22Rv1 (cell line): ENCODE results near the gene MORN1.

Experiments used
- ZFX ChIP-seq: fragments of 450-650 bp; IDR thresholded peaks from 2 replicates; pipeline ENCODE4 v1.6.1; 2017; ENCODE audit warnings: antibody characterized with exemption, borderline replicate concordance
- TF ChIP-seq, protein P1 (sequence below): fragments of 450-650 bp; IDR thresholded peaks from 2 replicates; pipeline ENCODE4 v1.5.1; 2017; ENCODE audit warnings: mild to moderate bottlenecking

DNA sequence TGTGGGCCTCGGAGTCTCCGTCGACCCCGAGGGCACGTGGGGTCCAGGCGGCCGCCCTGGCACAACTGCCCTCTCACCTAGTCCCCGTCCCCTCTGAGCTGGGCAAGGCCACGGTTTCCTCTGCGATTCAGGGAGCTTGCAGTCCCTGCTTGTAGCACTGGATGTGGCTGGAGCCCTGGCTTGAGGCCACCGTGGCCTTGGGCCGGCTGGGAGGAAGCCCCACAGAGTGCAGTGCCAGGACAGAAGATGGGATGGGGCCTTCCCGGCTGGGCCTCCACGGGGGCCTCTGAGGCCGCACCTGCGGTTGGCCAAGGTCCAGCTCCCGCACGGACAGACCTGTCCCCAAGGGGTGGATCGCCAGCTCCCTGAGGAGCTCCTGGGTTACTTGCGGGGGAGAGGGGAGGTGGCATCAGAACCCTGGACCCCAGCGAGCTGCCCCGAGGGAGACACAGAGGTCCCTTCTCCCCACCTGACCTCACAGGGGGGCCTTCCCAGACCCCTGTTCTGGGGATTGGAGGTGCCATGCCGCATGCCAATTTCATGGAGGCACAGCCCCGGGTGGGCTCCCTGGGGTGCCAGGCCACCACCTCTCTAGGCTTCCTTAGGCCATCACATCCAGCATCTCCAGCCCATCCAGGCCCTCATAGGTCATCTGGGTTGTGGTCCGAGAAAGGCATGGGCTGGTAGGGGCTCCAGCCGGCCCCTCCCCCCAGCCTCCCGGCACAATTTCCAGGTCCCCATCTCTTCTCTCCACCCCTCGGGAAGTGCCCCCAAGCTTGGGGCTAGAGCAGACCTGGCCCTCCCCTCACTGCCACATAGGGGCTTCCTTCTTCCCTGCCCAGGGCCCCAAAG, 80.8 kb downstream of the MORN1 start:
- TF ChIP-seq, protein P1, sequence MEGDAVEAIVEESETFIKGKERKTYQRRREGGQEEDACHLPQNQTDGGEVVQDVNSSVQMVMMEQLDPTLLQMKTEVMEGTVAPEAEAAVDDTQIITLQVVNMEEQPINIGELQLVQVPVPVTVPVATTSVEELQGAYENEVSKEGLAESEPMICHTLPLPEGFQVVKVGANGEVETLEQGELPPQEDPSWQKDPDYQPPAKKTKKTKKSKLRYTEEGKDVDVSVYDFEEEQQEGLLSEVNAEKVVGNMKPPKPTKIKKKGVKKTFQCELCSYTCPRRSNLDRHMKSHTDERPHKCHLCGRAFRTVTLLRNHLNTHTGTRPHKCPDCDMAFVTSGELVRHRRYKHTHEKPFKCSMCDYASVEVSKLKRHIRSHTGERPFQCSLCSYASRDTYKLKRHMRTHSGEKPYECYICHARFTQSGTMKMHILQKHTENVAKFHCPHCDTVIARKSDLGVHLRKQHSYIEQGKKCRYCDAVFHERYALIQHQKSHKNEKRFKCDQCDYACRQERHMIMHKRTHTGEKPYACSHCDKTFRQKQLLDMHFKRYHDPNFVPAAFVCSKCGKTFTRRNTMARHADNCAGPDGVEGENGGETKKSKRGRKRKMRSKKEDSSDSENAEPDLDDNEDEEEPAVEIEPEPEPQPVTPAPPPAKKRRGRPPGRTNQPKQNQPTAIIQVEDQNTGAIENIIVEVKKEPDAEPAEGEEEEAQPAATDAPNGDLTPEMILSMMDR: no peak
- TF ChIP-seq ZFX: no peak
